ENCODE measurements around the gene CLTB. TPM values are rescaled to one million over a fixed set of nuclear protein-coding genes. Genes with fewer than 3 reads are reported as not detected.

The CLTB gene
- total and polyA plus RNA-seq, 2 of the 8 experiments (the other 6 are each of a cell fraction or from before 2014, with no cell fraction given): 25.9 to 34.9 TPM

- no peak for TF ChIP-seq CHD7 (IDR thresholded peaks at IDR 0.05; ENCODE audit: insufficient replicate concordance, low read length)
Measured at GRCh38 chr5:176447591-176447977, 31.2 kb upstream of the CLTB start (continued).

Data from H1 (cell line).